Pancreas (tissue), 10 donors: Measurements from ENCODE around the gene GABBR1. TPM values are rescaled to one million over a fixed set of nuclear protein-coding genes. Genes with fewer than 3 reads are reported as not detected.

Source experiments
- ATAC-seq, 4 donors: fragments of 200-7000 bp; cut with Tn5 transposase; one replicate each; pipeline versions ENCODE4 v1.8.0 to v1.9.1; 2020; ENCODE audit warnings: mild to moderate bottlenecking in 4 of 4, moderate library complexity in 4 of 4
- DNase-seq, 6 donors: peaks; one replicate each; pipeline ENCODE4 v3.0.0-alpha.2; 2020
- FAIRE-seq: peaks from 2 replicates; lab custom pipeline; 2012; peaks lifted over from hg19 to GRCh38; lab: Jason Lieb, UNC
- H3K27ac ChIP-seq, 4 donors: fragments of 200-600 bp; sonication (generic); 1 replicate in 3 of 4; 2 replicates in 1 of 4; pipeline versions ENCODE4 v1.5.0 to v1.8.0; 2020
- H3K27me3 ChIP-seq, 4 donors: fragments of 200-600 bp; one replicate each; pipeline ENCODE4 v1.8.0; 2021
- H3K36me3 ChIP-seq, 3 donors: fragments of 200-600 bp; sonication (generic) in 1 of 3; one replicate each; pipeline versions ENCODE4 v1.5.0 to v1.8.0; 2020 to 2021
- H3K4me1 ChIP-seq, 3 donors: fragments of 200-600 bp; one replicate each; pipeline ENCODE4 v1.8.0; 2021
- H3K4me3 ChIP-seq, 4 donors: fragments of 200-600 bp; sonication (generic) in 2 of 4; one replicate each; pipeline versions ENCODE4 v1.5.0 to v1.8.0; 2020 to 2021
- H3K9me3 ChIP-seq, 4 donors: fragments of 200-600 bp; one replicate each; pipeline ENCODE4 v1.8.0; 2021
- WGBS, 2 donors: extraction: QIAGEN DNeasy Blood & Tissue Kit; methylation state at CpG; one replicate each; pipeline ENCODE4 v1.1.7; 2013; 5-methylcytosine and 5-hydroxymethylcytosine counted together
- intact Hi-C, 3 donors: fragments of 100-400 bp; cut with DNase I; formaldehyde crosslinking; loops; one replicate each; pipeline versions ENCODE4 v1.11.1 to v1.14.2; 2022
- polyA plus RNA-seq, 2 donors: library from polyadenylated mRNA; stranded (reverse); fragments of 200-250 nt; gene quantifications; one replicate each; pipeline ENCODE4 v1.2.3, GENCODE V29; 2013
- total RNA-seq, 6 donors: library from RNA; stranded (reverse); fragmentation: NEBNext Ultra II Directional in 4 of 6; extraction: Animal tissue kit (Norgen Biotek cat#: 25700) in 4 of 6; gene quantifications; one replicate each; pipeline versions ENCODE4 v1.2.1 to v1.2.4, GENCODE V29; 2021 to 2023
- TF ChIP-seq, protein P1 (sequence below), 4 donors: fragments of 200-600 bp; sonication (generic) in 3 of 4; IDR thresholded peaks; one replicate each; pipeline versions ENCODE4 v1.5.0 to v1.8.0; 2021; ENCODE audit warnings: antibody characterized with exemption in 4 of 4
- donor health status: healthy with polysubstance abuse.
- donor health status: DM: no; HTN: no; CAD: no; lungs with moderate emphysema.
- donor health status: DM: no; HTN: no; CAD: no.
- donor health status: control.
- donor health status: control.
- donor health status: Bipolar disorder and iron deficiency.
- donor health status: DM: yes; HTN: yes; CAD: no.
- donor health status: DM: no; HTN: no; CAD: no.
- donor health status: DM: no; HTN: no; CAD: no.
- donor health status: DM: yes; HTN: yes; CAD: no.

The GABBR1 gene
- total and polyA plus RNA-seq, 8 donors: 5.2 to 26.7 (median 8.7) TPM

DNA sequence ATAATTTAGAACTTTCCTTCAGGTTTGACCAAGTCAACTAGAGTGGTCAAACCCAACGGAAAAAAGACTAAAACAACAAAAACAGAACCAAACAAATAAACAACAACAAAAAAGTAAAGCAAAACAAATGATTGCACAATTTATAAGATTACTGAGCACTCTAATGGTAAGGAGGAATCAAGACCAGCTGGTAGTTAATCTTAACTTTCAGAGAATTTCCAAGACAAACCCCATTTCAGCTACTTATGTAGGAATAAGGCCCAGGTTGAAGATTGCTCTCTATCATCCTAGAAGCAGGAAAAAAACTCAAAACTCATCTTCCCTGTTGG is 107.7 kb downstream of the GABBR1 start:
- Histone ChIP-seq H3K4me1 (peaks cover 8 to 11% (median 11%) of the 10 kb centered on the region in 3 donors), H3K4me3 (no peak overlapping the region), H3K27me3 (no peaks in the 10 kb centered on the region), H3K27ac (peak overlapping the region in 2 of 4 donors; percentile 3 to 33), H3K36me3 (no peaks in the 10 kb centered on the region), H3K9me3 (no peaks in the 10 kb centered on the region)
- intact Hi-C loops: no loop called here
- no peak for FAIRE-seq
- TF ChIP-seq, protein P1, sequence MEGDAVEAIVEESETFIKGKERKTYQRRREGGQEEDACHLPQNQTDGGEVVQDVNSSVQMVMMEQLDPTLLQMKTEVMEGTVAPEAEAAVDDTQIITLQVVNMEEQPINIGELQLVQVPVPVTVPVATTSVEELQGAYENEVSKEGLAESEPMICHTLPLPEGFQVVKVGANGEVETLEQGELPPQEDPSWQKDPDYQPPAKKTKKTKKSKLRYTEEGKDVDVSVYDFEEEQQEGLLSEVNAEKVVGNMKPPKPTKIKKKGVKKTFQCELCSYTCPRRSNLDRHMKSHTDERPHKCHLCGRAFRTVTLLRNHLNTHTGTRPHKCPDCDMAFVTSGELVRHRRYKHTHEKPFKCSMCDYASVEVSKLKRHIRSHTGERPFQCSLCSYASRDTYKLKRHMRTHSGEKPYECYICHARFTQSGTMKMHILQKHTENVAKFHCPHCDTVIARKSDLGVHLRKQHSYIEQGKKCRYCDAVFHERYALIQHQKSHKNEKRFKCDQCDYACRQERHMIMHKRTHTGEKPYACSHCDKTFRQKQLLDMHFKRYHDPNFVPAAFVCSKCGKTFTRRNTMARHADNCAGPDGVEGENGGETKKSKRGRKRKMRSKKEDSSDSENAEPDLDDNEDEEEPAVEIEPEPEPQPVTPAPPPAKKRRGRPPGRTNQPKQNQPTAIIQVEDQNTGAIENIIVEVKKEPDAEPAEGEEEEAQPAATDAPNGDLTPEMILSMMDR (IDR thresholded peaks at IDR 0.05): no peak
- DNase-seq: no peak
- ATAC-seq: no peak
- WGBS, 2 donors: 0% methylated on average over 1 of the region's 1 CpG

DNA sequence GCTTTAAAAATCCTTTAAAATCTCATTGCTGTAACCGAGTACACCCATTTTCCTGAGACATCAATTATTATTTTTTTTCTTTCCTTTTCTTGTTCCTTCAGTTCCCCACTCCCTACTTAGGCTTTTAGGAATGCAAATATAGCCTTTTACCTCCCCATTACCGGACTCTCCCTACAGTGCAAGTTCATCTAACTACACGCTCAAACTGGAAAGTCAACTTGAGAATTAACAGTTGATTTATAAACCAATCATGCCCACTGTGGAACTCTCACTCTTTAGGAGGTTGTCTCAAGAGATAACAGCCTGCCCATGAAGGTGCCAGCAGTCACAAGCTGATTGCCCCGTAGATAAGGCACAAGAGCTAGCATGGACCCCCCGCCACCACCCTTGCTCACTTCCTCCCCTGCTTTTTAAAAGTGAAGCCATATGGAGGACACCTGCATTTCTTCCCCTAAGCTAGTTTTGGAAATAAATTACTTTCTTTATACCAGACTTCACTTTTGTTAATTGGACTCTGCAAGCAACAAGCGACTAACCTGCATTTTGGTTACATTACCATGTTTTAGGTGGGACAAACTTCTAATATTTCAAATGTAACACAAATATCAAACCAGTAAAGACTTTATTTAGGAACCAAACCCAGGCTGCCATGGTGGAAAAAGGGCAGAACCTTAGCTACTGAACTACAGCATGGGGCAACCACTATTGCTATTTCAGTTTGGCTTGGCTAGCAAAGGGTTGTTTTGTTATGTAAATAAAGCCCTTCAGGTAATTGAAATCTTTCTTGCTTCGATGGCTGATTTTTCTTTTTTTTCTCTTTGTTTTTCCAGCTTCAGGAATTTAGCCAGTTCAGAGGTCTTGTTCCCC is 108.3 kb downstream of the GABBR1 start:
- ATAC-seq (peak; percentile 38 to 78 (median 68)), DNase-seq (no peak), FAIRE-seq (no peak)
- WGBS, 2 donors: 13 to 14% methylated on average over 7 of the region's 7 CpGs
- Histone ChIP-seq H3K27me3 (no peaks in the 10 kb centered on the region), H3K4me1 (peaks cover 8 to 11% (median 11%) of the 10 kb centered on the region in 3 donors), H3K4me3 (no peak overlapping the region), H3K36me3 (no peaks in the 10 kb centered on the region), H3K27ac (peak overlapping the region in 3 of 4 donors; percentile 3 to 47 (median 33)), H3K9me3 (no peaks in the 10 kb centered on the region)
- intact Hi-C loops: no loop called here
- TF ChIP-seq, protein P1 (IDR thresholded peaks at IDR 0.05): no peak

DNA sequence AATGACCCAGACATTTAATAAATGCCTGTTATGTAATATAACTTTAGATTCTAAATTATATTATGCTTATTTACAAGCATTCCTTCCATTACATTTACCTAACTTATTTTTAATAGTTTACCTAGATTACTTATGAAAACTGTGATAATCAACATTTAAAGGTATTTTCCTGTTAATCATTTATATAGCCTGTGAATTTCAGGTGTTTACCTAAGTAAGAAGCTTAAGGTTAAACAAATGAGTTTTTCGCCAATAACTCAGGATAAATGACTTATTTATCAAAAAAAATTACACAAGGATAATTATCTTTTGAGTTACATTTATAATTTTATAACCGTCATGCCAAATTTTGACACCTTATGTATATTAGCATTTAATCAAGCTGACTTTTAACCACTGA is 108.9 kb downstream of the GABBR1 start:
- Histone ChIP-seq H3K36me3 (no peaks in the 10 kb centered on the region), H3K4me1 (peaks cover 8 to 11% (median 11%) of the 10 kb centered on the region in 3 donors), H3K27ac (peak overlapping the region in 3 of 4 donors; percentile 3 to 47 (median 33)), H3K9me3 (no peaks in the 10 kb centered on the region), H3K4me3 (no peak overlapping the region), H3K27me3 (no peaks in the 10 kb centered on the region)
- DNase-seq (no peak), FAIRE-seq (peak; percentile 67), ATAC-seq (peak; percentile 55 to 75 (median 68))
- intact Hi-C loops: no loop called here
- TF ChIP-seq, protein P1 (IDR thresholded peaks at IDR 0.05): no peak
- WGBS, 2 donors: 8 to 14% methylated on average over 2 of the region's 2 CpGs

DNA sequence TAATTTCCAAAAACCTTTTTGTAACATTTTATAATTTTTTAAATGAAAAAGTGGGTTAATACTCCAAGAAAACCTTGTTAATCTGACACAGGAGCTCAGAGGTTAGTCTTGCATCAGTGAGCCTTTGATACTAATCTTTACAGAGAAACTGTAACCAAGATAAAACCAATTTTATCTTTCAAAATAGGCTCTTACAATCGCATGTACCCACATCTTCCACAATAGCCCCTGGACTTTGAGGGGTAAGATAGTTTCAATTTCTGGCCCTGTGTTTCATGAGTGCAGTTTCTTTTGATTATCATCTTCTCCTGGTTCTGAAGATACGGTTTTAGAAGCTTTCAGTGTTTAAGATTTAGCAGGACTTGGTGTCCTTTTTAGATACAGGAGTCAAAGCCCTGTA is 110.8 kb downstream of the GABBR1 start:
- intact Hi-C loops: no loop called here
- Histone ChIP-seq H3K4me3 (no peak overlapping the region), H3K27me3 (no peaks in the 10 kb centered on the region), H3K9me3 (no peaks in the 10 kb centered on the region), H3K4me1 (peaks cover 8 to 11% (median 11%) of the 10 kb centered on the region in 3 donors), H3K27ac (no peak overlapping the region), H3K36me3 (no peaks in the 10 kb centered on the region)
- TF ChIP-seq, protein P1 (IDR thresholded peaks at IDR 0.05): no peak
- DNase-seq: no peak
- no peak for ATAC-seq
- no peak for FAIRE-seq
- WGBS, 2 donors: 60 to 65% methylated on average over 2 of the region's 2 CpGs
